Measurements from ENCODE around the gene IFT80.

IFT80 gene

GRCh38 chr3:160390565-160391138 lies 8.4 kb downstream of the IFT80 start:
- no peak for TF ChIP-seq ZNF274 (IDR thresholded peaks at IDR 0.05; ENCODE audit: low read depth, low read length)
- H3K4me3 ChIP-seq (ENCODE audit: low read length), result no peak overlapping the region

- TF ChIP-seq ZNF274 (IDR thresholded peaks at IDR 0.05; ENCODE audit: low read depth, low read length), result no peak
- no peak overlapping the region for H3K4me3 ChIP-seq (ENCODE audit: low read length)
Measured at GRCh38 chr3:160384639-160385318, 14.2 kb downstream of the IFT80 start.

- no peak for TF ChIP-seq ZNF274 (IDR thresholded peaks at IDR 0.05; ENCODE audit: low read depth, low read length)
- no peak overlapping the region for H3K4me3 ChIP-seq (ENCODE audit: low read length)
Measured at GRCh38 chr3:160381470-160381869, 17.6 kb downstream of the IFT80 start.

- TF ChIP-seq ZNF274 (IDR thresholded peaks at IDR 0.05; ENCODE audit: low read depth, low read length), result no peak
- no peak overlapping the region for H3K4me3 ChIP-seq (ENCODE audit: low read length)
Measured at GRCh38 chr3:160379628-160380214, 19.3 kb downstream of the IFT80 start.

- H3K4me3 ChIP-seq (ENCODE audit: low read length), result no peak overlapping the region
- TF ChIP-seq ZNF274 (IDR thresholded peaks at IDR 0.05; ENCODE audit: low read depth, low read length), result no peak
Measured at GRCh38 chr3:160378331-160379109, 20.5 kb downstream of the IFT80 start.

- no peak overlapping the region for H3K4me3 ChIP-seq (ENCODE audit: low read length)
- TF ChIP-seq ZNF274 (IDR thresholded peaks at IDR 0.05; ENCODE audit: low read depth, low read length), result no peak
Measured at GRCh38 chr3:160376681-160377080, 22.3 kb downstream of the IFT80 start.

GRCh38 chr3:160374925-160375324 lies 24.1 kb downstream of the IFT80 start:
- no peak overlapping the region for H3K4me3 ChIP-seq (ENCODE audit: low read length)
- TF ChIP-seq ZNF274 (IDR thresholded peaks at IDR 0.05; ENCODE audit: low read depth, low read length), result no peak

GRCh38 chr3:160374472-160374871 lies 24.6 kb downstream of the IFT80 start:
- TF ChIP-seq ZNF274 (IDR thresholded peaks at IDR 0.05; ENCODE audit: low read depth, low read length), result no peak
- no peak overlapping the region for H3K4me3 ChIP-seq (ENCODE audit: low read length)

GRCh38 chr3:160373655-160374054 lies 25.4 kb downstream of the IFT80 start:
- no peak overlapping the region for H3K4me3 ChIP-seq (ENCODE audit: low read length)
- no peak for TF ChIP-seq ZNF274 (IDR thresholded peaks at IDR 0.05; ENCODE audit: low read depth, low read length)

- no peak for TF ChIP-seq ZNF274 (IDR thresholded peaks at IDR 0.05; ENCODE audit: low read depth, low read length)
Measured at GRCh38 chr3:160372780-160373179, 26.2 kb downstream of the IFT80 start.

GRCh38 chr3:160370987-160371857 lies 27.8 kb downstream of the IFT80 start:
- TF ChIP-seq ZNF274 (IDR thresholded peaks at IDR 0.05; ENCODE audit: low read depth, low read length), result no peak
- no peak overlapping the region for H3K4me3 ChIP-seq (ENCODE audit: low read length)

More at GRCh38 chr3:160372780-160373179, 26.2 kb downstream of the IFT80 start:
- no peak overlapping the region for H3K4me3 ChIP-seq (ENCODE audit: low read length)

- TF ChIP-seq ZNF274 (IDR thresholded peaks at IDR 0.05; ENCODE audit: low read depth, low read length), result no peak
- H3K4me3 ChIP-seq (ENCODE audit: low read length), result no peak overlapping the region
Measured at GRCh38 chr3:160369784-160370183, 29.2 kb downstream of the IFT80 start.

- TF ChIP-seq ZNF274 (IDR thresholded peaks at IDR 0.05; ENCODE audit: low read depth, low read length), result no peak
- no peak overlapping the region for H3K4me3 ChIP-seq (ENCODE audit: low read length)
Measured at GRCh38 chr3:160368804-160369203, 30.2 kb downstream of the IFT80 start.

Measured in GM08714 (cell line).